SH-SY5Y (cell line): ENCODE results near the gene MAN1C1.

Source experiments
- GATA2 ChIP-seq: IDR thresholded peaks from 2 replicates; pipeline ENCODE4 v1.6.1; 2011; ENCODE audit warnings: mild to moderate bottlenecking, low read depth, low read length
- GATA3 ChIP-seq: IDR thresholded peaks from 2 replicates; pipeline ENCODE4 v1.6.1; 2011; ENCODE audit warnings: low read depth, mild to moderate bottlenecking, low read length, moderate library complexity

DNA sequence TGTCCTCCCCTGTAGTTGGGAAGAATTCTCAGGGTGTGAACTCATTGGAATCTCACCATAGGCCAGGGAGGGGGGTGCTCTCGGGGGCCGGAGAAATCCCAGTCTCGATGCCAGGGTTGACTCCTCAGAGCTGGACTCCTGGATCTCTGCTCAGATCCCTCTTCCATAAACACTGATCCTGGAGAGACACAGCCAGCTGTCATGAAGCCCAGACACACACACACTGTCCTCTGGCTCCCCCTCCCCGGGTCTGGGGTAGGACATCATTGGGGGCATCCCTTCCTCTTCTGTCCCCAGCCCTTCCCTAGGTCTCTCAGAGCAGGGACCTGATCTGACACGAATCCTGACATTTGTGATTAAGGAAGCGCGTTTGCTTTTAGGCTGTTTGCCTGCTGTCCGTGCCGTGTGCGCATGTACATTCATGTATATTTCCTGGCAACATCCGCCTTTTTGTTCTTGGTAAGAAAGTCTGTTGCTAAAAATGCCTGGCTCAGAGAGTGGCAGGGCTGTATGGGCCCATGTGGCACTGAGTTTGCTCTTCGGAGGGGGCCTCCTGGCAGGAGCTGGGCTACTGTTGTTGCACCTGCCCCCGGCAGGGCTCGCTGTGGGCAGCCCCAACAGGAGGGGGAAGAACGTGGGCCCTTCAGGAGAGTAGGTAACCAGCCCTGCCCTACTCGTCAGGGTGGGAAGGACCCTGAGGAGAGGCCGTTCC is 138.0 kb downstream of the MAN1C1 start:
- TF ChIP-seq GATA2 (no peak), GATA3 (no peak)
